NOMO-1 (cell line): ENCODE data around the gene FKBP8.
A peak's percentile ranks its signal among the peaks of the same experiment; 100 is the strongest.
"Not testable (repeated sequence)": the region's sequence is repeated elsewhere in the genome, so short reads cannot be mapped to it uniquely, and the experiment has no call there.

Source experiments
- DNase-seq, 2 experiments: peaks; one replicate each; lab custom pipeline; 2025; ENCODE audit not compliant: unreplicated experiment in 2 of 2; lab: John Stamatoyannopoulos, UW

Gene FKBP8

GRCh38 chr19:18522862-18523440, 20.4 kb downstream of the FKBP8 start:
- not testable (repeated sequence) for DNase-seq

- peak; percentile 99 to 100 for DNase-seq
Observed at GRCh38 chr19:18522124-18522861, 21.1 kb downstream of the FKBP8 start.

- no peak for DNase-seq
Observed at GRCh38 chr19:18521692-18522123, 21.7 kb downstream of the FKBP8 start, which contains the start of gene ELL. Gene ELL (minus strand): TSS chr19:18522070. CDS start chr19:18522055, 15 bp downstream.

- DNase-seq = peak in 1 of 2 experiments; percentile 17
Observed at GRCh38 chr19:18520848-18521691, 22.3 kb downstream of the FKBP8 start.

GRCh38 chr19:18519962-18520847, 23.2 kb downstream of the FKBP8 start:
- peak; percentile 49 to 55 for DNase-seq

GRCh38 chr19:18518639-18519038, 24.7 kb downstream of the FKBP8 start:
- DNase-seq = no peak

- DNase-seq = no peak
Observed at GRCh38 chr19:18517606-18518005, 25.8 kb downstream of the FKBP8 start.

GRCh38 chr19:18515959-18516358, 27.4 kb downstream of the FKBP8 start:
- no peak for DNase-seq

GRCh38 chr19:18514800-18515682, 28.3 kb downstream of the FKBP8 start:
- peak; percentile 45 to 80 for DNase-seq

GRCh38 chr19:18513868-18514267, 29.5 kb downstream of the FKBP8 start:
- DNase-seq = no peak

GRCh38 chr19:18510216-18510615, 33.2 kb downstream of the FKBP8 start:
- DNase-seq = no peak

- no peak for DNase-seq
Observed at GRCh38 chr19:18508585-18508984, 34.8 kb downstream of the FKBP8 start.

GRCh38 chr19:18507727-18508440, 35.5 kb downstream of the FKBP8 start:
- no peak for DNase-seq

- DNase-seq = no peak
Observed at GRCh38 chr19:18507021-18507726, 36.2 kb downstream of the FKBP8 start.

- no peak for DNase-seq
Observed at GRCh38 chr19:18506101-18506930, 37.1 kb downstream of the FKBP8 start.

- no peak for DNase-seq
Observed at GRCh38 chr19:18504886-18505610, 38.3 kb downstream of the FKBP8 start.
